RWPE2 (cell line): ENCODE data around the gene ARID5B.

Source experiments
- ATAC-seq: fragments of 200-7000 bp; cut with Tn5 transposase; 3 replicates; pipeline ENCODE4 v1.9.1; 2021; ENCODE audit warnings: low read depth
- DNase-seq: peaks from one replicate; pipeline ENCODE4 v3.0.0-alpha.2; 2020; ENCODE audit warnings: low spot score
- H3K27ac ChIP-seq: fragments of 450-650 bp; 2 replicates; pipeline ENCODE4 v1.5.1; 2017; ENCODE audit warnings: mild to moderate bottlenecking; ENCODE audit not compliant: poor library complexity, severe bottlenecking
- H3K27me3 ChIP-seq: fragments of 250-450 bp; sonication (Bioruptor Pico); 2 replicates; pipeline ENCODE4 v1.5.1; 2021; ENCODE audit warnings: mild to moderate bottlenecking, moderate library complexity; ENCODE audit not compliant: insufficient read depth, poor library complexity, severe bottlenecking
- H3K36me3 ChIP-seq: fragments of 250-450 bp; sonication (Bioruptor Pico); 2 replicates; pipeline ENCODE4 v1.5.1; 2020; ENCODE audit warnings: low read depth, mild to moderate bottlenecking, moderate library complexity
- H3K4me1 ChIP-seq: fragments of 250-450 bp; sonication (Bioruptor Pico); 2 replicates; pipeline ENCODE4 v1.5.1; 2021; ENCODE audit warnings: mild to moderate bottlenecking, moderate library complexity; ENCODE audit not compliant: insufficient read depth, poor library complexity, severe bottlenecking
- H3K4me3 ChIP-seq: fragments of 250-450 bp; sonication (Bioruptor Pico); 2 replicates; pipeline ENCODE4 v1.5.1; 2021; ENCODE audit warnings: mild to moderate bottlenecking, moderate library complexity; ENCODE audit not compliant: severe bottlenecking
- H3K9me3 ChIP-seq: fragments of 250-450 bp; sonication (Bioruptor Pico); 2 replicates; pipeline ENCODE4 v1.5.1; 2021; ENCODE audit warnings: mild to moderate bottlenecking, moderate library complexity; ENCODE audit not compliant: severe bottlenecking
- TF ChIP-seq, protein P1 (sequence below): fragments of 450-650 bp; IDR thresholded peaks from one replicate; pipeline ENCODE4 v1.5.1; 2017; ENCODE audit warnings: mild to moderate bottlenecking, moderate library complexity; ENCODE audit not compliant: poor library complexity, severe bottlenecking

Gene ARID5B

GRCh38 chr10:61958805-61959204 is 57.3 kb downstream of the ARID5B start:
- Histone ChIP-seq H3K36me3 (no peaks in the 10 kb centered on the region), H3K4me1 (no peaks in the 10 kb centered on the region), H3K9me3 (no peaks in the 10 kb centered on the region), H3K27me3 (no peaks in the 10 kb centered on the region), H3K27ac (no peak overlapping the region), H3K4me3 (no peak overlapping the region)
- TF ChIP-seq, protein P1, sequence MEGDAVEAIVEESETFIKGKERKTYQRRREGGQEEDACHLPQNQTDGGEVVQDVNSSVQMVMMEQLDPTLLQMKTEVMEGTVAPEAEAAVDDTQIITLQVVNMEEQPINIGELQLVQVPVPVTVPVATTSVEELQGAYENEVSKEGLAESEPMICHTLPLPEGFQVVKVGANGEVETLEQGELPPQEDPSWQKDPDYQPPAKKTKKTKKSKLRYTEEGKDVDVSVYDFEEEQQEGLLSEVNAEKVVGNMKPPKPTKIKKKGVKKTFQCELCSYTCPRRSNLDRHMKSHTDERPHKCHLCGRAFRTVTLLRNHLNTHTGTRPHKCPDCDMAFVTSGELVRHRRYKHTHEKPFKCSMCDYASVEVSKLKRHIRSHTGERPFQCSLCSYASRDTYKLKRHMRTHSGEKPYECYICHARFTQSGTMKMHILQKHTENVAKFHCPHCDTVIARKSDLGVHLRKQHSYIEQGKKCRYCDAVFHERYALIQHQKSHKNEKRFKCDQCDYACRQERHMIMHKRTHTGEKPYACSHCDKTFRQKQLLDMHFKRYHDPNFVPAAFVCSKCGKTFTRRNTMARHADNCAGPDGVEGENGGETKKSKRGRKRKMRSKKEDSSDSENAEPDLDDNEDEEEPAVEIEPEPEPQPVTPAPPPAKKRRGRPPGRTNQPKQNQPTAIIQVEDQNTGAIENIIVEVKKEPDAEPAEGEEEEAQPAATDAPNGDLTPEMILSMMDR, result no peak
- DNase-seq (no peak), ATAC-seq (no peak)

DNA sequence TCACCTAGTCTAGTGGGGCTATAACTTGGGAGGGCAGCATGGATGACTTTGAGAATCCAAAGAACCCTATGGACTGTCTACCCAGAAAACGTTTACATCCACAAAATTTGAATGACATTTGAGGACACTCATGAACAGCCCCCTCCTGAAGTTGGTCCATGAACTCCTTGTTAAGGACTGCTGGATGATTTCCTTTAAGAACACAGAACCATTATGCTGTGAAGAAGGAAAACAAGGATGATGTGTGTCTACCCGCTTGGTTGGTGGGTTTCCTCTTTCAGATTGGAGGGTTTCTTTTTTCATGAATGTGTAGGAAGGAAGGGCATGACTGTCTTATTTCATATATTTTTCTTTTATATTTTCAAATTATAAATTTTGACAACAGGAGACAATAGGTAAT is 58.3 kb downstream of the ARID5B start:
- DNase-seq, result no peak
- no peaks in the 10 kb centered on the region for H3K36me3 ChIP-seq
- H3K27me3 ChIP-seq, result no peaks in the 10 kb centered on the region
- no peaks in the 10 kb centered on the region for H3K9me3 ChIP-seq
- no peak for ATAC-seq
- TF ChIP-seq, protein P1, result no peak
- H3K27ac ChIP-seq, result no peak overlapping the region
- no peak overlapping the region for H3K4me3 ChIP-seq
- no peaks in the 10 kb centered on the region for H3K4me1 ChIP-seq

DNA sequence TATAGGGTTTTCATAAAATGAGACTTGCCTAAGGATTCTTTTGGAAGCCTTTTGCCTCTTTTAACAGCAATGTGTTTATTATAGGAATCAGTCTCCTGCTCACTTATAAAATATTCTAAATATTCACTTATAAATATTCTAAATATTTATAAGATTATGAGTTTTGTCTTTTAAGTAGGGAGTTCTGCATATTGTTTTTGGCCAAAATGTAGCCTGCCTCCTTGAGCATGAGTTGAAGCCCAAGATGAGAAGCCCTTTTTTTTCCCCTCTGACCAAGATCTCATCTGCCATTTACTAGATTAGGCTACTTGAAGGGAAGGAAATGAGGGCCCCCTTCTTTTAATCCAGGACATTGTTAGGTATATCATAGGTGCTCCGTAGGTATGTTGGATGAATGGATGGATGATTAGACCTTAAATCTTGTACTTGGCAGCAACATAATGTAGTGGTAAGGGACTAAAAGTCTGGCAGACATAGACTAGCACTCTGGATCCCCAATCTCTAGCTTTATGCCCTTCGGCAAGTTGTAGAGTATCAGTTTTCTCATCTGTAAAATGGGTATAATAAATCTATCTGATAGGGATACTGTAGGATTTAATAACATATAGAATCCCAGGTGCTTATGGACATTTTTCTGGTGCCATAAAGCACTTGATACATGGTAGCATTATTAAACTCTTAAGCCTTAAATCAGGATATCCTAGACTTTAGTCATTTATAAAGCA is 59.1 kb downstream of the ARID5B start:
- no peaks in the 10 kb centered on the region for H3K27me3 ChIP-seq
- H3K9me3 ChIP-seq, result no peaks in the 10 kb centered on the region
- H3K4me1 ChIP-seq, result no peaks in the 10 kb centered on the region
- no peak overlapping the region for H3K27ac ChIP-seq
- no peak overlapping the region for H3K4me3 ChIP-seq
- H3K36me3 ChIP-seq, result no peaks in the 10 kb centered on the region
- DNase-seq (no peak), ATAC-seq (no peak)
- TF ChIP-seq, protein P1, result no peak

DNA sequence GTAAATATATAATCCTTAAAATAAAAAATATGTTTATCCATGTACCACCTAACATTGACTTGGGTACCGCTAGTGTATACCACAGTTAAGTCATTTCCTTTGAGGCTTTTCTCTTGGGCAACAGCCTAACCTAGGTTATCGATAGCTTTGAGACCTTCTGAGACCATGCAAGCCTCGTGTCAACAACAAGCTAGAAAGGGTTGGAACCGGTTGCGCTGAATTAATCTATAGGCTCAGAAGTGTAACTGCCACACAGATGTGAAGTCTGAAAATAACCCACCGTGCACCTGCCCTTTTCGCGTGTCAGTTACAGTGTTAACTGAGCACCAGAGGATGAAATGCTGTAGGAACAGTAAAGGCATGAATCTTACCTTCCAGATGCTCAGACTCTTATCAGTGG is 59.8 kb downstream of the ARID5B start:
- no peak for DNase-seq
- Histone ChIP-seq H3K27ac (no peak overlapping the region), H3K4me3 (no peak overlapping the region), H3K9me3 (no peaks in the 10 kb centered on the region), H3K4me1 (no peaks in the 10 kb centered on the region), H3K36me3 (no peaks in the 10 kb centered on the region), H3K27me3 (no peaks in the 10 kb centered on the region)
- no peak for ATAC-seq
- TF ChIP-seq, protein P1, result no peak

GRCh38 chr10:61962971-61963370 is 61.5 kb downstream of the ARID5B start:
- Histone ChIP-seq H3K9me3 (no peaks in the 10 kb centered on the region), H3K27me3 (no peaks in the 10 kb centered on the region), H3K36me3 (no peaks in the 10 kb centered on the region), H3K27ac (no peak overlapping the region), H3K4me3 (no peak overlapping the region), H3K4me1 (no peaks in the 10 kb centered on the region)
- TF ChIP-seq, protein P1, result no peak
- ATAC-seq (no peak), DNase-seq (no peak)
